ENCODE measurements around the gene RAD9B. TPM values are rescaled to one million over a fixed set of nuclear protein-coding genes. Genes with fewer than 3 reads are reported as not detected.

Gene RAD9B
- total and polyA plus RNA-seq, 9 of the 15 experiments (the other 6 are each of a cell fraction or from before 2014, with no cell fraction given), result 0.05 to 0.83 (median 0.32) TPM

GRCh38 chr12:110534811-110535210 lies 32.7 kb downstream of the RAD9B start:
- no peak overlapping the region for H3K9ac ChIP-seq (ENCODE audit: insufficient read depth in 1 of 2, low read depth in 2 of 2, low read length in 2 of 2)
- intact Hi-C loops (cut with micrococcal nuclease), result no loop called here
- H2AFZ ChIP-seq (ENCODE audit: low read depth, low read length), result no peak overlapping the region
- ATAC-seq (no peak), FAIRE-seq (no peak), DNase-seq (ENCODE audit: extremely low read depth in 1 of 4, low spot score in 3 of 4) (no peak)
- no peaks in the 10 kb centered on the region for H3K9me3 ChIP-seq (replicated peaks; ENCODE audit: control insufficient read depth, insufficient read depth, low read depth, low read length)
- no peaks in the 10 kb centered on the region for H3K4me1 ChIP-seq (replicated peaks in 1 of 2; ENCODE audit: control insufficient read depth in 2 of 2, insufficient read depth in 2 of 2, low read length in 2 of 2)
- ChIA-PET CTCF (ENCODE audit: low intra/inter-chr PET ratio) (no interaction called here), POLR2A (interaction anchor here (0.8 kb wide), 1 partner anchor 33 kb away, joined by 3 read pairs; the partner anchor contains the start of genes RAD9B and VPS29)
- H4K20me1 ChIP-seq (replicated peaks; ENCODE audit: control insufficient read depth, insufficient read depth, low read length), result no peaks in the 10 kb centered on the region
- no peaks in the 10 kb centered on the region for H3K9me1 ChIP-seq (ENCODE audit: control insufficient read depth, insufficient read depth, low read length)
- no peak overlapping the region for H3K4me2 ChIP-seq (ENCODE audit: insufficient read depth, low read length)
- H3K27me3 ChIP-seq (ENCODE audit: control insufficient read depth in 2 of 2, insufficient read depth in 2 of 2, low read length in 2 of 2), result no peaks in the 10 kb centered on the region
- peaks cover 71% of the 10 kb centered on the region for H3K36me3 ChIP-seq (ENCODE audit: control insufficient read depth, insufficient read depth, low read length)
- in situ Hi-C loops (cut with MboI), result no loop called here
- no peak for TF ChIP-seq HMBOX1 (IDR thresholded peaks at IDR 0.05)
- TF ChIP-seq DDX20 (tag; IDR thresholded peaks at IDR 0.05; ENCODE audit: low read depth), result no peak
- TF ChIP-seq PTRF (tag; IDR thresholded peaks at IDR 0.05), result no peak
- TF ChIP-seq SIX5 (IDR thresholded peaks at IDR 0.05; ENCODE audit: borderline replicate concordance in 1 of 2, insufficient read depth in 1 of 2, low read depth in 1 of 2, low read length in 2 of 2), result no peak
- no peak for TF ChIP-seq ZNF174 (CRISPR knock-in tag; IDR thresholded peaks at IDR 0.05)
- no peak for TF ChIP-seq CCAR2 (IDR thresholded peaks at IDR 0.05; ENCODE audit: low read depth, low read length)
- no peak for TF ChIP-seq ARID1B (IDR thresholded peaks at IDR 0.05)
- no peak for TF ChIP-seq ZNF146 (CRISPR knock-in tag; IDR thresholded peaks at IDR 0.05; ENCODE audit: unreplicated experiment)
- no peak for TF ChIP-seq IFI16 (CRISPR knock-in tag; IDR thresholded peaks at IDR 0.05)
- no peak for TF ChIP-seq CREB5 (CRISPR knock-in tag; IDR thresholded peaks at IDR 0.05)
- BruUV-seq (replicated peaks), result no TSS peak
- 93% methylated on average over 6 of the region's 6 CpGs for WGBS (ENCODE audit: insufficient coverage, low coverage, missing lambda C conversion rate)
- H3K79me2 ChIP-seq (ENCODE audit: control insufficient read depth, insufficient read depth, low read length), result no peaks in the 10 kb centered on the region; the same call in 2 of the 3 replicates
- no peak overlapping the region for H3K4me3 ChIP-seq
- H3K27ac ChIP-seq (ENCODE audit: extremely low read depth, low read depth, low read length), result no peak overlapping the region

All from K562 (cell line).